GM23338 (cell line): ENCODE results near the gene RBKS. TPM values are rescaled to one million over a fixed set of nuclear protein-coding genes. Genes with fewer than 3 reads are reported as not detected.

Experiments used
- ATAC-seq: fragments of 200-7000 bp; cut with Tn5 transposase; 3 replicates; pipeline ENCODE4 v1.9.1; 2020
- DNase-seq: peaks from one replicate; pipeline ENCODE4 v3.0.0-alpha.2; 2015; ENCODE audit warnings: low spot score
- H2AFZ ChIP-seq: fragments of 200-600 bp; sonication (generic); 2 replicates; pipeline ENCODE4 v1.8.0; 2016; ENCODE audit warnings: antibody characterized with exemption, mild to moderate bottlenecking, moderate library complexity
- H3F3A ChIP-seq: fragments of 200-600 bp; sonication (generic); replicated peaks from 2 replicates; pipeline ENCODE4 v1.8.0; 2017; ENCODE audit warnings: antibody characterized with exemption, mixed run types, low read depth
- H3K27ac ChIP-seq: fragments of 200-600 bp; sonication (generic); 2 replicates; pipeline ENCODE4 v1.6.1; 2016; ENCODE audit warnings: low read depth
- H3K27me3 ChIP-seq: fragments of 200-600 bp; sonication (generic); 2 replicates; pipeline ENCODE4 v1.8.0; 2016; ENCODE audit warnings: mild to moderate bottlenecking, mixed run types, moderate library complexity; ENCODE audit not compliant: insufficient read depth
- H3K36me3 ChIP-seq: fragments of 200-600 bp; sonication (generic); 2 replicates; pipeline ENCODE4 v1.8.0; 2016; ENCODE audit warnings: mild to moderate bottlenecking; ENCODE audit not compliant: insufficient read depth
- H3K4me1 ChIP-seq: fragments of 200-600 bp; sonication (generic); 2 replicates; pipeline ENCODE4 v1.8.0; 2016; ENCODE audit warnings: mild to moderate bottlenecking, moderate library complexity; ENCODE audit not compliant: insufficient read depth
- H3K4me2 ChIP-seq: fragments of 200-600 bp; sonication (generic); 2 replicates; pipeline ENCODE4 v1.7.1; 2017; ENCODE audit warnings: mixed run types
- H3K4me3 ChIP-seq: fragments of 200-600 bp; sonication (generic); 2 replicates; pipeline ENCODE4 v1.6.1; 2016; ENCODE audit warnings: mixed run types
- H3K79me2 ChIP-seq: fragments of 200-600 bp; sonication (generic); replicated peaks from 2 replicates; pipeline ENCODE4 v1.8.0; 2017; ENCODE audit warnings: mild to moderate bottlenecking; ENCODE audit not compliant: insufficient read depth
- H3K9me2 ChIP-seq: fragments of 200-600 bp; sonication (generic); 2 replicates; pipeline ENCODE4 v1.8.0; 2017; ENCODE audit not compliant: insufficient read depth
- H4K20me1 ChIP-seq: fragments of 200-600 bp; sonication (generic); replicated peaks from 2 replicates; pipeline ENCODE4 v1.8.0; 2017; ENCODE audit warnings: mild to moderate bottlenecking; ENCODE audit not compliant: insufficient read depth
- H3K27ac Mint-ChIP-seq: 2 replicates; pipeline ENCODE4 v1.8.0; 2020; ENCODE audit warnings: inconsistent platforms, mild to moderate bottlenecking, moderate library complexity, mixed read lengths
- H3K27me3 Mint-ChIP-seq: 3 replicates; pipeline ENCODE4 v1.8.0; 2022; ENCODE audit warnings: low read depth, mild to moderate bottlenecking, moderate library complexity, mixed read lengths, inconsistent platforms; ENCODE audit not compliant: insufficient read depth, poor library complexity
- H3K36me3 Mint-ChIP-seq: 3 replicates; pipeline ENCODE4 v1.8.0; 2021; ENCODE audit warnings: low read depth, mild to moderate bottlenecking, inconsistent platforms, moderate library complexity, mixed read lengths
- H3K4me1 Mint-ChIP-seq: 3 replicates; pipeline ENCODE4 v1.8.0; 2020; ENCODE audit warnings: mild to moderate bottlenecking, inconsistent platforms, mixed read lengths
- H3K4me3 Mint-ChIP-seq: 3 replicates; pipeline ENCODE4 v1.8.0; 2021; ENCODE audit warnings: moderate library complexity, mild to moderate bottlenecking, inconsistent platforms, mixed read lengths
- H3K9me3 Mint-ChIP-seq: 3 replicates; pipeline ENCODE4 v1.8.0; 2020; ENCODE audit warnings: moderate library complexity, mild to moderate bottlenecking, inconsistent platforms, mixed read lengths
- CREB1 ChIP-seq: fragments of 250-450 bp; sonication (Bioruptor Pico); IDR thresholded peaks from 2 replicates; pipeline ENCODE4 v1.5.0; 2020; ENCODE audit warnings: low read depth, mild to moderate bottlenecking, moderate library complexity
- EZH2 ChIP-seq: fragments of 200-600 bp; sonication (generic); IDR thresholded peaks from one replicate; pipeline ENCODE4 v1.8.0; 2017; ENCODE audit warnings: antibody characterized with exemption, mild to moderate bottlenecking, low read depth; ENCODE audit not compliant: unreplicated experiment
- JUNB ChIP-seq: IDR thresholded peaks from one replicate; pipeline ENCODE4 v1.6.1; 2016; ENCODE audit warnings: antibody characterized with exemption; ENCODE audit not compliant: unreplicated experiment
- POLR2AphosphoS5 ChIP-seq: IDR thresholded peaks from 2 replicates; pipeline ENCODE4 v1.6.1; 2016; ENCODE audit warnings: antibody characterized with exemption, low read depth
- STAT1 ChIP-seq: IDR thresholded peaks from one replicate; pipeline ENCODE4 v1.6.1; 2016; ENCODE audit warnings: antibody characterized with exemption; ENCODE audit not compliant: unreplicated experiment
- ZNF114 ChIP-seq: fragments of 250-450 bp; sonication (Bioruptor Pico); IDR thresholded peaks from 2 replicates; pipeline ENCODE4 v1.5.0; 2020; ENCODE audit warnings: mild to moderate bottlenecking, moderate library complexity
- ZNF331 ChIP-seq: fragments of 250-450 bp; sonication (Bioruptor Pico); IDR thresholded peaks from 2 replicates; pipeline ENCODE4 v1.5.0; 2020; ENCODE audit warnings: low read depth, mild to moderate bottlenecking, moderate library complexity
- polyA plus RNA-seq: library from polyadenylated mRNA; unstranded; fragments of >200 nt; fragmentation: Nextera tagmentation; extraction: Ambion mirVana; gene quantifications from 2 replicates; pipeline ENCODE4 v1.2.1, GENCODE V29; 2016
- total RNA-seq: library from RNA; depleted of rRNA; stranded (reverse); fragments of >200 nt; shearing (Covaris generic); gene quantifications from 2 replicates; pipeline ENCODE4 v1.2.3, GENCODE V29; 2014
- TF ChIP-seq, protein P1 (sequence below), 2 experiments: fragments of 200-600 bp in 1 of 2; sonication (generic) in 1 of 2; conservative IDR thresholded peaks; 2 replicates each; pipeline versions ENCODE4 v1.5.1 to v1.6.1; 2016 to 2017; ENCODE audit warnings: antibody characterized with exemption in 2 of 2, low read depth in 2 of 2, mild to moderate bottlenecking in 2 of 2, moderate library complexity in 1 of 2
- TF ChIP-seq, protein P2 (sequence below): IDR thresholded peaks from 2 replicates; pipeline ENCODE4 v1.6.1; 2016; ENCODE audit warnings: antibody characterized with exemption
- TF ChIP-seq, protein P3 (sequence below): IDR thresholded peaks from one replicate; pipeline ENCODE4 v1.6.1; 2018; ENCODE audit warnings: antibody characterized with exemption; ENCODE audit not compliant: unreplicated experiment

Gene RBKS
- total and polyA plus RNA-seq, 2 experiments from 2014 or later = 1.3 to 1.5 TPM

DNA sequence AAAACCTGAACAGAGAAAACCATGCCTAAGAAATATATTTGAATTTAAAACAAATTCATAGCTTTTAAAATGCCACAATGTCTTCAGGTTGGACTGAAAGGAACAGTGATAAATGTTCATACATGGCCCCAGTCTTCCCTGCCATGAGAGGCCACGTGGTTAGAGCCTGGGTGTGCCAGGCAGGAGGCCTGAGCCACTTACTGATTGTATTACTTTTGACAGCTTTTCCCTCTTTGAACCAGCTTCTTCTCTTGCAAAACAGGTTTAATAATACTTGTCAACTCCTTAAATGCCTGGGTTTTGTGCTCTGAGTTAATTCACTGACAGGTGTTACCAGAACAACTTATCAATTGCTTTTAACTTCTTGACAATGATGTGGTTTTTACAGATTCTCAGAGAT is 27.0 kb downstream of the RBKS start (continued):
- TF ChIP-seq, protein P1, sequence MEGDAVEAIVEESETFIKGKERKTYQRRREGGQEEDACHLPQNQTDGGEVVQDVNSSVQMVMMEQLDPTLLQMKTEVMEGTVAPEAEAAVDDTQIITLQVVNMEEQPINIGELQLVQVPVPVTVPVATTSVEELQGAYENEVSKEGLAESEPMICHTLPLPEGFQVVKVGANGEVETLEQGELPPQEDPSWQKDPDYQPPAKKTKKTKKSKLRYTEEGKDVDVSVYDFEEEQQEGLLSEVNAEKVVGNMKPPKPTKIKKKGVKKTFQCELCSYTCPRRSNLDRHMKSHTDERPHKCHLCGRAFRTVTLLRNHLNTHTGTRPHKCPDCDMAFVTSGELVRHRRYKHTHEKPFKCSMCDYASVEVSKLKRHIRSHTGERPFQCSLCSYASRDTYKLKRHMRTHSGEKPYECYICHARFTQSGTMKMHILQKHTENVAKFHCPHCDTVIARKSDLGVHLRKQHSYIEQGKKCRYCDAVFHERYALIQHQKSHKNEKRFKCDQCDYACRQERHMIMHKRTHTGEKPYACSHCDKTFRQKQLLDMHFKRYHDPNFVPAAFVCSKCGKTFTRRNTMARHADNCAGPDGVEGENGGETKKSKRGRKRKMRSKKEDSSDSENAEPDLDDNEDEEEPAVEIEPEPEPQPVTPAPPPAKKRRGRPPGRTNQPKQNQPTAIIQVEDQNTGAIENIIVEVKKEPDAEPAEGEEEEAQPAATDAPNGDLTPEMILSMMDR (conservative IDR thresholded peaks at IDR 0.05; ENCODE audit: low read depth in 2 of 2) = no peak

DNA sequence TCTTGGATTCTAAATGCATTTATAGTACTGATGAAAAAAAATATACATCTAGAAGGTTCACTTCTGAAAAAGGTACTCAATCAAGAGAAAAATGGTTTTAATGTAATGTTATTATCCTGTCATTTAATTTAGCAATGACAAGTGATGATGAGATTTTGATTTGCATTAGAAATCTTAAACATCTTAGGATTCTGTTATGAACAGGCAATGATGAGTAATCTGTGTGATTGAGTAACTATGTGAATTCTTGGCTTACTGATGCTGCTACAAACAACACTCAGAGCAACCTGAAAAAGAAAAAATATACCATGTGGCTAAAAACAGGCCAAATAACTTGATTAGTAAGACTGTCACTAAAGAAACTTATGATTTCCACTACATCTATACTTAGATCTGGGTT is 30.1 kb downstream of the RBKS start:
- TF ChIP-seq ZNF114 (CRISPR knock-in tag) (no peak), JUNB (no peak), STAT1 (no peak), CREB1 (CRISPR knock-in tag) (no peak), ZNF331 (no peak), EZH2 (no peak), POLR2AphosphoS5 (no peak)
- TF ChIP-seq, protein P2, sequence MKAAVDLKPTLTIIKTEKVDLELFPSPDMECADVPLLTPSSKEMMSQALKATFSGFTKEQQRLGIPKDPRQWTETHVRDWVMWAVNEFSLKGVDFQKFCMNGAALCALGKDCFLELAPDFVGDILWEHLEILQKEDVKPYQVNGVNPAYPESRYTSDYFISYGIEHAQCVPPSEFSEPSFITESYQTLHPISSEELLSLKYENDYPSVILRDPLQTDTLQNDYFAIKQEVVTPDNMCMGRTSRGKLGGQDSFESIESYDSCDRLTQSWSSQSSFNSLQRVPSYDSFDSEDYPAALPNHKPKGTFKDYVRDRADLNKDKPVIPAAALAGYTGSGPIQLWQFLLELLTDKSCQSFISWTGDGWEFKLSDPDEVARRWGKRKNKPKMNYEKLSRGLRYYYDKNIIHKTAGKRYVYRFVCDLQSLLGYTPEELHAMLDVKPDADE = no peak
- TF ChIP-seq, protein P3, sequence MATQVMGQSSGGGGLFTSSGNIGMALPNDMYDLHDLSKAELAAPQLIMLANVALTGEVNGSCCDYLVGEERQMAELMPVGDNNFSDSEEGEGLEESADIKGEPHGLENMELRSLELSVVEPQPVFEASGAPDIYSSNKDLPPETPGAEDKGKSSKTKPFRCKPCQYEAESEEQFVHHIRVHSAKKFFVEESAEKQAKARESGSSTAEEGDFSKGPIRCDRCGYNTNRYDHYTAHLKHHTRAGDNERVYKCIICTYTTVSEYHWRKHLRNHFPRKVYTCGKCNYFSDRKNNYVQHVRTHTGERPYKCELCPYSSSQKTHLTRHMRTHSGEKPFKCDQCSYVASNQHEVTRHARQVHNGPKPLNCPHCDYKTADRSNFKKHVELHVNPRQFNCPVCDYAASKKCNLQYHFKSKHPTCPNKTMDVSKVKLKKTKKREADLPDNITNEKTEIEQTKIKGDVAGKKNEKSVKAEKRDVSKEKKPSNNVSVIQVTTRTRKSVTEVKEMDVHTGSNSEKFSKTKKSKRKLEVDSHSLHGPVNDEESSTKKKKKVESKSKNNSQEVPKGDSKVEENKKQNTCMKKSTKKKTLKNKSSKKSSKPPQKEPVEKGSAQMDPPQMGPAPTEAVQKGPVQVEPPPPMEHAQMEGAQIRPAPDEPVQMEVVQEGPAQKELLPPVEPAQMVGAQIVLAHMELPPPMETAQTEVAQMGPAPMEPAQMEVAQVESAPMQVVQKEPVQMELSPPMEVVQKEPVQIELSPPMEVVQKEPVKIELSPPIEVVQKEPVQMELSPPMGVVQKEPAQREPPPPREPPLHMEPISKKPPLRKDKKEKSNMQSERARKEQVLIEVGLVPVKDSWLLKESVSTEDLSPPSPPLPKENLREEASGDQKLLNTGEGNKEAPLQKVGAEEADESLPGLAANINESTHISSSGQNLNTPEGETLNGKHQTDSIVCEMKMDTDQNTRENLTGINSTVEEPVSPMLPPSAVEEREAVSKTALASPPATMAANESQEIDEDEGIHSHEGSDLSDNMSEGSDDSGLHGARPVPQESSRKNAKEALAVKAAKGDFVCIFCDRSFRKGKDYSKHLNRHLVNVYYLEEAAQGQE = no peak
- DNase-seq (no peak), ATAC-seq (no peak)
- no peaks in the 10 kb centered on the region for H3K27me3 Mint-ChIP-seq
- no peaks in the 10 kb centered on the region for H3K36me3 Mint-ChIP-seq
- H3K4me3 Mint-ChIP-seq = no peak overlapping the region
- 0 out of 2 replicates have a peak, but pooled peaks cover 6% of the 10 kb centered on the region for H3K9me2 ChIP-seq
- H3K27ac Mint-ChIP-seq = no peak overlapping the region
- H3F3A ChIP-seq = no peaks in the 10 kb centered on the region
- H3K27me3 ChIP-seq = no peaks in the 10 kb centered on the region; the same call in 1 of the 2 replicates
- no peaks in the 10 kb centered on the region for H3K4me1 Mint-ChIP-seq
- no peak overlapping the region for H2AFZ ChIP-seq
- no peak overlapping the region for H3K27ac ChIP-seq
- H3K79me2 ChIP-seq = no peaks in the 10 kb centered on the region
- H3K4me3 ChIP-seq = no peak overlapping the region
- H3K4me1 ChIP-seq = no peaks in the 10 kb centered on the region
- H3K4me2 ChIP-seq = no peak overlapping the region
- peaks cover 22% of the 10 kb centered on the region; the same call in 2 of the 3 replicates for H3K9me3 Mint-ChIP-seq
- H3K36me3 ChIP-seq = no peaks in the 10 kb centered on the region; the same call in 1 of the 2 replicates
- no peaks in the 10 kb centered on the region for H4K20me1 ChIP-seq
